GM12875 (cell line): ENCODE data around the gene STRN3.

Source experiments
- H3K4me3 ChIP-seq: one replicate; pipeline ENCODE4 v1.5.1; 2011; ENCODE audit warnings: low read depth, low read length, control low read depth
- TF ChIP-seq, protein P1 (sequence below): IDR thresholded peaks from 2 replicates; pipeline ENCODE4 v1.5.1; 2011; ENCODE audit warnings: low read depth, mild to moderate bottlenecking, control low read depth, inconsistent platforms, low read length, moderate library complexity, borderline replicate concordance; ENCODE audit not compliant: insufficient read depth

STRN3 gene

DNA sequence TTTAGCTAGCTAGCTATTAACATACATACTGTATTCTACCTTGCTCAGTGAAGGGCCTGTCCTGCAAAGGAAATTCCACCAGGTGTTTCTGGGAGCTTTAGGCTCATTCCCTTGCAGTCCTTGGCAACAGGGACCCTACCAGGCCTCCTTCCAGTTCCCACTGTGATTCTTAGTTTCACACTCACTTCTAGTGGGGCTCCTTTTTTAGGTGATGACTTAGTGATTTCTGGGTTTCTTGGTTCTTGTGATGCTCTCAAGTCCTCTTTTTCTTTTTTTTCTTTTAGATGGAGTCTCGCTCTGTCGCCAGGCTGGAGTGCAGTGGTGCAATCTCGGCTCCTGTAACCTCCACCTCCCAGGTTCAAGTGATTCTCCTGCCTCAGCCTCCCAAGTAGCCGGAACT lies 10.4 kb upstream of the STRN3 start:
- TF ChIP-seq, protein P1, sequence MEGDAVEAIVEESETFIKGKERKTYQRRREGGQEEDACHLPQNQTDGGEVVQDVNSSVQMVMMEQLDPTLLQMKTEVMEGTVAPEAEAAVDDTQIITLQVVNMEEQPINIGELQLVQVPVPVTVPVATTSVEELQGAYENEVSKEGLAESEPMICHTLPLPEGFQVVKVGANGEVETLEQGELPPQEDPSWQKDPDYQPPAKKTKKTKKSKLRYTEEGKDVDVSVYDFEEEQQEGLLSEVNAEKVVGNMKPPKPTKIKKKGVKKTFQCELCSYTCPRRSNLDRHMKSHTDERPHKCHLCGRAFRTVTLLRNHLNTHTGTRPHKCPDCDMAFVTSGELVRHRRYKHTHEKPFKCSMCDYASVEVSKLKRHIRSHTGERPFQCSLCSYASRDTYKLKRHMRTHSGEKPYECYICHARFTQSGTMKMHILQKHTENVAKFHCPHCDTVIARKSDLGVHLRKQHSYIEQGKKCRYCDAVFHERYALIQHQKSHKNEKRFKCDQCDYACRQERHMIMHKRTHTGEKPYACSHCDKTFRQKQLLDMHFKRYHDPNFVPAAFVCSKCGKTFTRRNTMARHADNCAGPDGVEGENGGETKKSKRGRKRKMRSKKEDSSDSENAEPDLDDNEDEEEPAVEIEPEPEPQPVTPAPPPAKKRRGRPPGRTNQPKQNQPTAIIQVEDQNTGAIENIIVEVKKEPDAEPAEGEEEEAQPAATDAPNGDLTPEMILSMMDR, result no peak
- no peak overlapping the region for H3K4me3 ChIP-seq

DNA sequence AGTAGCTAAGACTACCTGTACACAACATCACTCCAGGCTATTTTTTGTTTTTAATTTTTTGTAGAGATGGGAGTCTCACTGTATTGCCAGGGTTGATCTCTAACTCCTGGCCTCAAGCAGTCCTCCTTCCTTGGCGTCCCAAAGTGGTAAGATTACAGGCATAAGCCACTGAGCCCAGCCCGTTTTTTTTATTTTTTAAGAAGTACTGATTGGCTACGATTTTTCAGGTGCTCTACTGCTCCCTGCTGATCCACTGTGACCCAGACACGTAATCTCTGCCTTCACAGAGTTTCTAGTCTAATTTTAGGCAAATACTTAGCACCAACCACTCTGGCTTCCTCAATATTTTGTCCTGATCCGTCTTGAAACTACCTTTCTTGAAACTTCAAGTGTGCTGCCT lies 4.3 kb upstream of the STRN3 start:
- H3K4me3 ChIP-seq, result no peak overlapping the region
- TF ChIP-seq, protein P1, result no peak

DNA sequence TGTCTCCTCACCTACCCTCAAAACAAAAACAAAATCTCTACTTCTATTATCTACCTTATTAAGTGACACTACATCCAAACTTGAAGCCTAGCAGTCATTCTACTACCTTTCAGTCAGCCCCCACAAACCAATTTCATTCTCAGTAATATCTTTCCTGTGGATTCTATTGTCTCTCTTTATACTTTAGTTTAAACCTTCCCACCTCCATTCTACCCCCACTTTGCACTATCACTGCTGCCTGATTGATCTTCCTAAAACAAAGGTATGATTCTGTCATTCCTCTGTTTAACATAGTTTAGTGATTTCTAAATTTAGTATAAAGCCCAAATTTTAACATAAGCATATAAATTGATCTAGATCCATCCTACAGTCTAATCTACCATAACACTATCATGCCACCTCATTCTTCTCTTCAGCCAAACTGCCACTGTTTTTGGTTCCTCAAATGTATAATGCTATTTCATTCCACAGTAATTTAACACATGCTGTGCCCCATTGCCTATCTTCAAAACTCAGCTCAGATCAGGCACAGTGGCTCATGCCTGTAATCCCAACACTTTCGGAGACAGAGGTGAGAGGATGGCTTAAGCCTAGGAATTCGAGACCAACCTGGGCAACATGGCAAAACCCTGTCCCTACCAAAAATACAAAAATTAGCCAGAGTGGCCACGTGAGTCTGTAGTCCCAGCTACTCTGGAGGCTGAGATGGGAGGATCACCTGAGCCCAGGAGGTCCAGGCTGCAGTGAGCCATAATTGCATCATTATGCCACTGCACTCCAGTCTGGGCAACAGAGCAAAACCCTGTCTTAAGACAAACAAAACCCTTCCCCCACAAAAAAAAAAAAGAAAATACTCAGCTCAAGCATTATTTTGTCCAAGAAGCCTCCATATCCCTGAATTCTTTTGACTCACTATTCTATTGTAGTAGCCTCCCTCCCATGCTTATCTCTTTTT lies 3.1 kb upstream of the STRN3 start:
- no peak overlapping the region for H3K4me3 ChIP-seq
- TF ChIP-seq, protein P1, result no peak

DNA sequence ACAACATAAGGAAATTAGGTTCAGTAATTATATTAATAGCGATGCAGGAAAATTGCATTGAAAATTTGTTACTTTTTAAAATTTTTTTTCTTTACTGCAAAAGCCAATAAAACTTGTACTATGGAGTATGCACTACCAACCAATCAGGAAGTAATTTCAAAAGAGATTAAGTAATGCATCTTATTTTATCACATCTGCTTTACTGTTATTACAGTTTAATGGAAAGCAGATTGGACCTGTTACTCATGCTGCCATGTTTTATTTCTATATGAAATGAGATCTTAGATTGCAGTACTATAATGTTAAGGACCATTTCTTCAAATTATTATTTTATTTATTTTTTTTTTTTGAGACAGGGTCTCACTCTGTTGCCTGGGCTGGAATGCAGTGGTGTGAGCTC lies 1.7 kb upstream of the STRN3 start:
- TF ChIP-seq, protein P1, result no peak

DNA sequence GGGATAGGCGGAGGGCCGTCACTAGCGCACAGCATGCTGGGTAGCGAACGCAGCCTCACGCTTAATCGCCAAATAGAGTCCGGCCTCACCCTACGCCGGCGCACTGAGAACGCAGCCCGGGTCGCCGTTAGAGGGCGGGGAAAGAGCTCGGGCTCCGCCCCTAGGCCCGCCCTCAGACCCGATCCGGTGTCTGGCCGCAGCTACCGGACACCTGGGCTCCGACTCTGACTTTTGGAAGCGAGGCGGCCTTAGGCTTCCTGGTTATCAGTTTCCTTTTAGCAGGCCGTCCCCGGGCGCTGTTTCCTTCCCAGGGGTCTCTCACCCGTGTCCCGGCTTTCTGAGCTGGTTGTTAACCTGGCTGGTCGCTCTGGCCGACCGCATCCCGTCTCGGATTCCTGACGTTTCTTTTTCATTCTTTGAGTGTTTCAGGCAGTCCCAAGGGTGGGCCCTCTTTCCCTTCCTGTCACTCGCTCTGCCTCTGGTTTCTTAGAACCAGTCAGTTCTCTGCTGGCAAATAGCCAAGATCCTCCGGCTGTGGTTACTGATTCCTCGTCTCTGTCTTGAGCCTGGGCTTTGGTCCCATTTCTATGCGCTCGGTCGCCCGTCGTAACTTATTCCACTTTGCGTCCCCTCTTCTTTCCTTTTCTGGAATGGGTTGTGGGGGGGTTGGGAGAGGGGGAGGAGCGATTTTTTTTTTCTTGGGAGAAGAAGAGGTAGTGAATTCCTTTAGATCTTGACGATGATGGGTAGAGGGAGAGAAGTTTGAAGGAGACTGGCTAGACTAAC lies 464 bp upstream of the STRN3 start:
- H3K4me3 ChIP-seq, result peak overlapping the region; percentile 60
- TF ChIP-seq, protein P1, result no peak

More for the DNA sequence above, 1.7 kb upstream of the STRN3 start:
- no peak overlapping the region for H3K4me3 ChIP-seq

DNA sequence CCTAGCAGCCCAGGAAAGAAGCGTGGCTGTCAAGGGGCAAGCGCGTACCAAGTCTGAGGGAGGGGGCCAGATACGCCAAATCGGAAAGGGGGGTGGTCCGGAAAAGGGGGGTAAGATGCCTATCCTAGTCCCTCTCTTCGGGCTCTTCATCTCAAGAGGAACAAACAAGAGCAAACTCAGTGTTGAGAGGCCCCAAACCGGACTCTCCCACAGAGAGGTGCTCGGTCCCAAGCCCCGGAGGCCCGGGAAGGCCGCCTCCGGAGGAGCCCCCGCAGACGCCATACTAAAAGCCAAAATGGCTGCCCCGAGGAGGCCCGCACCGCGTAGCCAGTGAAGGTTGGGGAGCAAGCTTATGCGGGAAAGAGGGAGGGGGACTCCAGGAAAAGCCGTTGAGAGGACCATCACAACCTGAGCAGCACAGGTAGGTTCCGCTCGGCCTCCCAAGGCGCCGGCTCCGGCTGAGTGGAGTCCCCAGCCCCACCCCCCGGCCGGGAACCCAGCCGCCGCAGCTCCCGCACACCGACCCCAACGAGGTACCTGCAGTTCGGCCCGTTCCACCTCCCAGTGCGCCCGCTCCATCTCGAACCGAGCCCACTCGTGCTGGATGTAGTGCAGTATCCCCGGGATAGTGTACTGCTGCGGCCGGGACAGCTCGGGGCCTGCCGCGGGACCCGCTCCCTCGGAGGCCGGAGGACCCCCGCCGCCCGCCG lies 657 bp downstream of the STRN3 start, which contains the start of gene AP4S1:
AP4S1 (plus strand) TSS at position 283 of the 710 bp plus-strand sequence. CDS start 40,548 bp downstream, outside the sequence.
- peak within 1 kb of the TSS; percentile 60 for H3K4me3 ChIP-seq
- TF ChIP-seq, protein P1, result no peak
